Measurements from ENCODE around the gene SCYGR7. TPM values are rescaled to one million over a fixed set of nuclear protein-coding genes. Genes with fewer than 3 reads are reported as not detected.
"Not testable (repeated sequence)": the region's sequence is repeated elsewhere in the genome, so short reads cannot be mapped to it uniquely, and the experiment has no call there.

SCYGR7 gene
- total RNA-seq, 4 donors from 2014 or later, result 18.7 TPM; not detected in 3

- TF ChIP-seq CTCF (IDR thresholded peaks at IDR 0.05), result no peak
- no peak for TF ChIP-seq POLR2A (IDR thresholded peaks at IDR 0.05)
Measured at GRCh38 chr2:227745594-227745993, 17.5 kb downstream of the SCYGR7 start, which contains the start of gene SCYGR8. SCYGR8 (plus strand) TSS chr2:227745894; CDS start chr2:227745894, 0 bp downstream.

GRCh38 chr2:227748079-227748478, 19.9 kb downstream of the SCYGR7 start:
- intact Hi-C loops (cut with DNase I; ENCODE audit: low total_unique reads), result no loop called here
- TF ChIP-seq CTCF (IDR thresholded peaks at IDR 0.05) (no peak), POLR2A (IDR thresholded peaks at IDR 0.05) (no peak)
- no peak overlapping the region for H3K4me3 ChIP-seq (ENCODE audit: low read depth, poor library complexity, severe bottlenecking)
- WGBS, 2 donors, result 59 to 61% methylated on average over 6 of the region's 6 CpGs
- peak in 1 of 2 donors; percentile 59 for DNase-seq (ENCODE audit: low spot score in 2 of 2)

More at GRCh38 chr2:227745594-227745993, 17.5 kb downstream of the SCYGR7 start, which contains the start of gene SCYGR8:
- intact Hi-C loops (cut with DNase I; ENCODE audit: low total_unique reads), result no loop called here
- H3K4me3 ChIP-seq (ENCODE audit: low read depth, poor library complexity, severe bottlenecking), result no peak within 1 kb of the TSS
- WGBS, 2 donors, result 84 to 85% methylated on average over 5 of the region's 9 CpGs
- peak in 1 of 2 donors; percentile 18 for DNase-seq (ENCODE audit: low spot score in 2 of 2)

GRCh38 chr2:227756261-227756660, 28.1 kb downstream of the SCYGR7 start:
- H3K4me3 ChIP-seq (ENCODE audit: low read depth, poor library complexity, severe bottlenecking); intact Hi-C loops (cut with DNase I; ENCODE audit: low total_unique reads); DNase-seq (ENCODE audit: low spot score in 2 of 2): not testable (repeated sequence)
- 68 to 69% methylated on average over 4 of the region's 4 CpGs for WGBS, 2 donors

GRCh38 chr2:227759411-227760118, 31.4 kb downstream of the SCYGR7 start:
- WGBS, 2 donors, result 59 to 67% methylated on average over 13 of the region's 13 CpGs
- intact Hi-C loops (cut with DNase I; ENCODE audit: low total_unique reads), result loop anchor here (10.0 kb wide), 1 partner anchor 355 kb away; no protein-coding TSS in a partner anchor
- no peak for TF ChIP-seq POLR2A (IDR thresholded peaks at IDR 0.05)
- no peak for TF ChIP-seq CTCF (IDR thresholded peaks at IDR 0.05)
- DNase-seq (ENCODE audit: low spot score in 2 of 2), result peak in 1 of 2 donors; percentile 66
- H3K4me3 ChIP-seq (ENCODE audit: low read depth, poor library complexity, severe bottlenecking), result no peak overlapping the region

GRCh38 chr2:227761740-227762476, 33.8 kb downstream of the SCYGR7 start:
- 77 to 78% methylated on average over 6 of the region's 6 CpGs for WGBS, 2 donors
- DNase-seq (ENCODE audit: low spot score in 2 of 2), result no peak
- no peak overlapping the region for H3K4me3 ChIP-seq (ENCODE audit: low read depth, poor library complexity, severe bottlenecking)
- no peak for TF ChIP-seq CTCF (IDR thresholded peaks at IDR 0.05)
- no peak for TF ChIP-seq POLR2A (IDR thresholded peaks at IDR 0.05)
- intact Hi-C loops (cut with DNase I; ENCODE audit: low total_unique reads), result loop anchor here (10.0 kb wide), 1 partner anchor 357 kb away; no protein-coding TSS in a partner anchor

- intact Hi-C loops (cut with DNase I; ENCODE audit: low total_unique reads), result loop anchor here (10.0 kb wide), 1 partner anchor 361 kb away; no protein-coding TSS in a partner anchor
- TF ChIP-seq POLR2A (IDR thresholded peaks at IDR 0.05) (no peak), CTCF (IDR thresholded peaks at IDR 0.05) (no peak)
- 65 to 68% methylated on average over 4 of the region's 4 CpGs for WGBS, 2 donors
- DNase-seq (ENCODE audit: low spot score in 2 of 2), result no peak
- no peak overlapping the region for H3K4me3 ChIP-seq (ENCODE audit: low read depth, poor library complexity, severe bottlenecking)
Measured at GRCh38 chr2:227765788-227766372, 37.7 kb downstream of the SCYGR7 start.
